SK-N-MC (cell line): Measurements from ENCODE around the gene TPRG1L.
"Not testable (repeated sequence)": the region's sequence is repeated elsewhere in the genome, so short reads cannot be mapped to it uniquely, and the experiment has no call there.

Experiments used
- DNase-seq: peaks from one replicate; pipeline ENCODE4 v3.0.0-alpha.2; 2011; ENCODE audit warnings: low read depth, low spot score
- H3K27ac ChIP-seq: fragments of 200-600 bp; sonication (generic); 2 replicates; pipeline ENCODE4 v1.5.1; 2016; ENCODE audit warnings: mixed run types
- H3K36me3 ChIP-seq: fragments of 200-600 bp; sonication (generic); 2 replicates; pipeline ENCODE4 v1.6.1; 2017; ENCODE audit warnings: antibody characterized with exemption, low read length, mixed read lengths; ENCODE audit not compliant: insufficient read depth
- H3K4me3 ChIP-seq: fragments of 200-600 bp; sonication (generic); 2 replicates; pipeline ENCODE4 v1.5.1; 2016
- H3K9ac ChIP-seq: fragments of 200-600 bp; sonication (generic); 2 replicates; pipeline ENCODE4 v1.8.0; 2017; ENCODE audit warnings: mixed run types, mixed read lengths; ENCODE audit not compliant: insufficient read length
- H3K9me3 ChIP-seq: fragments of 200-600 bp; sonication (generic); 2 replicates; pipeline ENCODE4 v1.6.1; 2017; ENCODE audit warnings: low read depth, mild to moderate bottlenecking, antibody characterized with exemption, low read length, moderate library complexity, mixed read lengths
- EZH2 ChIP-seq: fragments of 200-600 bp; sonication (generic); IDR thresholded peaks from one replicate; pipeline ENCODE4 v1.6.1; 2017; ENCODE audit warnings: antibody characterized with exemption
- FOXP2 ChIP-seq: optimal IDR thresholded peaks from 2 replicates; pipeline ENCODE3; 2011; ENCODE audit warnings: mild to moderate bottlenecking, moderate library complexity; ENCODE audit not compliant: insufficient read depth; ENCODE audit errors: extremely low read length, control extremely low read depth
- POLR2AphosphoS5 ChIP-seq: IDR thresholded peaks from 2 replicates; pipeline ENCODE4 v1.6.1; 2012; ENCODE audit warnings: mild to moderate bottlenecking, low read depth, low read length, borderline replicate concordance

Gene TPRG1L

DNA sequence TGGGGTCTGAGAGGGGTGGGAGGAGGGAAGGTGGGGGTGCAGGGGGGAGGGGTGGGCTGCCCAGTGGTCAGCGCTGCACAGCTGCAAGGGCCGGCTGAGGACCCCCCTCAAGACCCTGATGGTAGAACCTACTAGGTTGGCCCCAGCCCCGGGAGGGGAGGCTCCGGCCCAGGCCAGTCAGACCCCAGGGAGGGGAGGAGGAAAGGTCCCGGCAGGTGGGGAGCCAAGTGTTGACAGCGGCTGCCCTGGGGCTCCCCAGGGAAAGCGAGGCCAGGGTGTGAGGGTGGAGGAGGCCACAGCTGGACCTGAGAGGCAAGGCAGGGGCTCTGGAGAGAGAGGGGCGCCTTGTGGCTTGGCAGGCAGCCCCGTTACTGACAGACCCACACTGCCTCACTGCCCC, 44.6 kb upstream of the TPRG1L start:
- H3K36me3 ChIP-seq: no peaks in the 10 kb centered on the region
- TF ChIP-seq POLR2AphosphoS5 (no peak), FOXP2 (no peak), EZH2 (no peak)
- no peak overlapping the region for H3K27ac ChIP-seq
- no peaks in the 10 kb centered on the region for H3K9me3 ChIP-seq
- H3K4me3 ChIP-seq: no peak overlapping the region
- no peak for DNase-seq
- H3K9ac ChIP-seq: no peak overlapping the region

DNA sequence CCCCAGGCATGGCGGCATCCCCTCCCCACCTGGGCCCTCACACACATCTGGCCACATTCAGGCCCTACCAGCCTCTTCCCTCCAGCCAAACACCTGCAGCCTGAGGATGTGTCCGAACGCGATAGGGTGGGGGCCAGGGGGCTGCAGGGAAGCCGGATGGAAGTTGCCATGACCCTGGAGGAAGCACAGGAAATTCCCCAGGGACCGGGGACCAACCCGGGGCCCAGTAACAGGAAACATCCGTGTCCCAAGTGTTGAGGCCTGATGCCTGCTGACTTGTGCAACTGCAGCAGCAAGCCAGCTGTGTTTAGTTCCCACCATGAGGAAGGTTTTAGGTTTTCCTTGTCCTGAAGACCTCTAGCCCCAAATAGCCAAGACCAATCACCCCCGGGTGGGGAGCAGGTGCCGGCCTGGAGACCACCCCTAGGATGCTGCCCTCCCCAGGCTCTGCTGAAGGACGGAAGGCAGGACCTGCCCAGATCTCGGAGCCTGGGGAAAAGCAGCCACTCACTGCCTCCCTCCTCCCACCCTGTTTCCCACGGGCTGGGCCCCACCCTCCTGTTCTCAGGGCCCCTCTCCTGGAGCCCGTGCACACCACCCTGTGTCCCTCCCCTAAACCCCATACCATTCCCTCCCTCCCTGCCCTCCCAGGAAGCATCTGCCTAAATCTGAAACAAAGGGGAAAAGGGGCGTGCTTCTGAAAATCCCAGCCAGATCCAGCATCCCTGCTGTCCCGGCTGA, 43.3 kb upstream of the TPRG1L start:
- H3K36me3 ChIP-seq: no peaks in the 10 kb centered on the region
- no peak for TF ChIP-seq FOXP2
- TF ChIP-seq EZH2: no peak
- TF ChIP-seq POLR2AphosphoS5: no peak
- H3K9ac ChIP-seq: no peak overlapping the region
- no peak for DNase-seq
- H3K27ac ChIP-seq: no peak overlapping the region
- H3K9me3 ChIP-seq: no peaks in the 10 kb centered on the region
- H3K4me3 ChIP-seq: no peak overlapping the region

DNA sequence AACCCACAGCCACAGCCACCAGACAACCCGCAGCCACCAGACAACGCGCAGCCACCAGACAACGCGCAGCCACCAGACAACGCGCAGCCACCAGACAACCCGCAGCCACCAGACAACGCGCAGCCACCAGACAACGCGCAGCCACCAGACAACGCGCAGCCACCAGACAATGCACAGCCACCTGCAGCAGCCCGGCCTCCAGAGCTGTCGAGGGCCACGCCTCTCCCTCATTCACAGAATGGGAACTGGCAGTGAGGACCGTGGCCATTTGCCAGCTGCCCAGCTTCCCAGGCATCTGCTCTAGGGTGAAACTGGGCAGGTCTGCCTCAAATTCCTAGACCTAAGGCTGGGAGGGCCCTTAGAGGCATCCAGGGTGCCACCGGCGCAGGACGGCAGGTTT, 41.1 kb upstream of the TPRG1L start:
- DNase-seq, H3K27ac ChIP-seq, H3K36me3 ChIP-seq, H3K4me3 ChIP-seq, H3K9ac ChIP-seq, H3K9me3 ChIP-seq: not testable (repeated sequence)

DNA sequence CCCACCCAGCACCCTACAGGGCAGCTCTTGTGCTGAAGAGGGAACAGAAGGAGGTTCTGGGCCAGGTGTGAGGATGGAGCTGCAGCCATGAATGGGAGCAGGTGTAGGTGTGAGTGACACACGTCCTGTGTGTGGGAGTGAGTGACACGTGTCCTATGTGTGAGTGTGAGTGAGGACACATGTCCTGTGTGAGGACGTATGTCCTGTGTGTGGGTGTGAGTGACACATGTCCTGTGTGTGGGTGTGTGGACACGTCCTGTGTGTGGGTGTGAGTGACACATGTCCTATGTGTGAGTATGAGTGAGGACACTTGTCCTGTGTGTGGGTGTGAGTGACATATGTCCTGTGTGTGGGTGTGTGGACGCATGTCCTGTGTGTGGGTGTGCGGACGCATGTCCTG, 39.9 kb upstream of the TPRG1L start:
- H3K36me3 ChIP-seq: no peaks in the 10 kb centered on the region
- no peak overlapping the region for H3K27ac ChIP-seq
- H3K9ac ChIP-seq: no peak overlapping the region
- no peak overlapping the region for H3K4me3 ChIP-seq
- TF ChIP-seq POLR2AphosphoS5 (no peak), EZH2 (no peak), FOXP2 (no peak)
- no peaks in the 10 kb centered on the region for H3K9me3 ChIP-seq
- no peak for DNase-seq

DNA sequence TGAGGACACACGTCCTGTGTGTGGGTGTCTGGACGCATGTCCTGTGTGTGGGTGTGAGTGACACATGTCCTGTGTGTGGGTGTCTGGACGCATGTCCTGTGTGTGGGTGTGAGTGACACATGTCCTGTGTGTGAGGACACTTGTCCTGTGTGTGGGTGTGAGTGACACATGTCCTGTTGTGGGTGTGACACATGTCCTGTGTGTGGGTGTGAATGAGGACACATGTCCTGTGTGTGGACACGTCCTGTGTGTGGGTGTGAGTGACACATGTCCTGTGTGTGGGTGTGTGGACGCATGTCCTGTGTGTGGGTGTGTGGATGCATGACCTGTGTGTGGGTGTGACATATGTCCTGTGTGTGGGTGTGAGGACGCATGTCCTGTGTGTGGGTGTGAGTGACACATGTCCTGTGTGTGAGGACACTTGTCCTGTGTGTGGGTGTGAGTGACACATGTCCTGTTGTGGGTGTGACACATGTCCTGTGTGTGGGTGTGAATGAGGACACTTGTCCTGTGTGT, 39.4 kb upstream of the TPRG1L start:
- H3K36me3 ChIP-seq, H3K27ac ChIP-seq, DNase-seq, H3K4me3 ChIP-seq, H3K9me3 ChIP-seq, H3K9ac ChIP-seq: not testable (repeated sequence)

DNA sequence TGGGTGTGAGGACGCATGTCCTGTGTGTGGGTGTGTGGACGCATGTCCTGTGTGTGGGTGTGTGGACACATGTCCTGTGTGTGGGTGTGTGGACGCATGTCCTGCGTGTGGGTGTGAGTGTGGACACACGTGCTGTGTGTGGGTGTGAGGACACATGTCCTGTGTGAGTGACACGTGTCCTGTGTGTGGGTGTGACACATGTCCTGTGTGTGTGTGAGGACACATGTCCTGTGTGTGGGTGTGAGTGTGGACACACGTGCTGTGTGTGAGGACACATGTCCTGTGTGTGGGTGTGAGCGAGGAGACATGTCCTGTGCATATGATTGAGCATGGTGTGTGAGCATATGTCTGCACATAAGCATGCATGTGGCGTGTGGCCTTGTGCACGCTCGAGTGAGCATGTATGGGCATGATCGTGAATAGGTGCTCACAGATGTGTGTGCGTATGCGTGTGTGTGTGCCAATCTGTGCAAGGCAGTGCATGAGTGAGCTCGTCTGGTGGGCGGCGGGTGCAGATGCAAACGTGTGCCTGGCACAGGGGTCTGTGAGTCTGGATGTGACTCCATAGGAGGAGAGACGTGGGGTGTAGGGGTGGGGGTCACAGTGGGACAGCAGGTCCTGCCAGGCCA, 38.8 kb upstream of the TPRG1L start:
- Histone ChIP-seq H3K27ac (no peak overlapping the region), H3K4me3 (no peak overlapping the region), H3K36me3 (no peaks in the 10 kb centered on the region), H3K9ac (no peak overlapping the region), H3K9me3 (no peaks in the 10 kb centered on the region)
- no peak for DNase-seq
- TF ChIP-seq FOXP2 (no peak), EZH2 (no peak), POLR2AphosphoS5 (no peak)

DNA sequence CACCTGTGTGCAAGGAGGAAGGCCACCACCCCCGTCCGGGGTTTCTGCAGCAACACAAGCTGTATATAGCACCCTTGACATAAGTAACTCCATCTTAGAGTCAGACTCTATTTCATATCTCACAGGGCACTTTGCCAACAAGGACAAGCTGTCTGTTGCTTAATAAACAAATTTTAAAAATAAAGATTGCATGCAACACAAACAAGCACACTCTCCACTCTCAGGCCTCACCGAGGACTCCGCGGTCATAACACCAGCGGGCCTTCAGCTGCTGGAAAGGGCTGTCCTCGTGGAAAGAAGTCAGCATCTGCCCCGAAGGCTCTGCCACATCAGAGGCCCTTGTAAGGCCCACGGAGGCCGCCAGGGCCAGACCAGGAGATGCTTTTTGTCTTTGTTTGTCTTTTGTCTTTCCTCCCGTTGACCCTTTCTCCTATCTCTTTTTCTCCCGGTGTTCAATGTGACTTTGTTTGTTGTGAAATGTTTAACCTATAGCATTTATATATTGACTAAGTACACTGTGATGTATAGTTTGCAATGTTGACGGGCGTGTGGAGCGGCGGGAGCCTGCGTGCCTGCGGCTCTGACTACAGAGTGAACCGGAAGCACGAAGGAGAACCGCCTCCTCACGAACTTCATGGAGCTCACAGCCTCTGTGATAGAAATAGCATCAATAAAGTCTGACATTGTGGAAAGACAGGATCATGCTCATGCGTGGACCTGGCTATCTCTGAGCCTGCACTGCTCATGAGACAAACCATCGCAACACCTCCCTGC, 37.6 kb upstream of the TPRG1L start:
- H3K9me3 ChIP-seq: no peaks in the 10 kb centered on the region
- H3K27ac ChIP-seq: no peak overlapping the region
- TF ChIP-seq POLR2AphosphoS5 (no peak), EZH2 (no peak), FOXP2 (no peak)
- H3K9ac ChIP-seq: no peak overlapping the region
- H3K36me3 ChIP-seq: no peaks in the 10 kb centered on the region
- DNase-seq: no peak
- no peak overlapping the region for H3K4me3 ChIP-seq

DNA sequence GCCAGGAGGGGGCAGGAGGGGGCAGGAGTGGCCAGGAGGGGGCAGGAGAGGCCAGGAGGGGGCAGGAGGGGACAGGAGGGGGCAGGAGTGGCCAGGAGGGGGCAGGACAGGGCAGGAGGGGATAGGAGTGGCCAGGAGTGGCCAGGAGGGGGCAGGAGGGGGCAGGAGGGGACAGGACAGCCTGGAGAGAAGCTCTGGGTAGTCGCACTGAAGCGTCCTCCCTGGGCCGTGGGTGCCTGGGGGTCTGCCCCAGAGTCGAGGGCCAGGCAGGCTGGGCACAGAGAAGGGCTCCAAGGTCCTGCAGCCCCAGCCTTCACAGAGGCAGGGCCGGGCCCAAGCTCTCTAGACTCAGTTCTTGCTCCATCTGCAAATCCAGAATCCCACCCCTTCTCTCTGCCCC, 36.4 kb upstream of the TPRG1L start:
- H3K9me3 ChIP-seq: no peaks in the 10 kb centered on the region
- no peak for TF ChIP-seq EZH2
- no peak for TF ChIP-seq POLR2AphosphoS5
- no peak for TF ChIP-seq FOXP2
- H3K9ac ChIP-seq: no peak overlapping the region
- no peak overlapping the region for H3K4me3 ChIP-seq
- no peaks in the 10 kb centered on the region for H3K36me3 ChIP-seq
- H3K27ac ChIP-seq: no peak overlapping the region
- no peak for DNase-seq
